GM18511 (cell line): ENCODE measurements around the gene FALEC.
A peak's percentile ranks its signal among the peaks of the same experiment; 100 is the strongest.
"Not testable (repeated sequence)": the region's sequence is repeated elsewhere in the genome, so short reads cannot be mapped to it uniquely, and the experiment has no call there.

Experiments used
- ATAC-seq: cut with Tn5 transposase; IDR thresholded peaks from one replicate; pipeline ENCODE4 v1.9.1; 2021; ENCODE audit warnings: mild to moderate bottlenecking, moderate library complexity; ENCODE audit not compliant: unreplicated experiment

FALEC gene

DNA sequence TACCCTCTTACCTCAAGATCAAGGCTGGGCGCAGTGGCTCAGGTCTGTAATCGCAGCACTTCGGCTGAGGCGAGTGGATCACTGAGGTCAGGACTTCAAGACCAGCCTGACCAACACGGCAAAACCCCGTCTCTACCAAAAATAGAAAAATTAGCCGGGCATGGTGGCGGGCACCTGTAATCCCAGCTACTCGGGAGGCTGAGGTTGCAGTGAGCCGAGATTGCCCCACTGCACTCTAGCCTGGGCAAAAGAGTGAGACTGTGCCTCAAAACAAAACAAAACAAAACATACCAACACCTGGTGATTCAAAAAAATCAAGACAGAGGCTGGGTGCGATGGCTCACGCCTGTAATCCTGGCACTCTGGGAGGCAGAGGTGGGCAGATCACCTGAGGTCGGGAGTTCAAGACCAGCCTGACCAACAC is 58.1 kb downstream of the FALEC start:
- ATAC-seq: not testable (repeated sequence)

DNA sequence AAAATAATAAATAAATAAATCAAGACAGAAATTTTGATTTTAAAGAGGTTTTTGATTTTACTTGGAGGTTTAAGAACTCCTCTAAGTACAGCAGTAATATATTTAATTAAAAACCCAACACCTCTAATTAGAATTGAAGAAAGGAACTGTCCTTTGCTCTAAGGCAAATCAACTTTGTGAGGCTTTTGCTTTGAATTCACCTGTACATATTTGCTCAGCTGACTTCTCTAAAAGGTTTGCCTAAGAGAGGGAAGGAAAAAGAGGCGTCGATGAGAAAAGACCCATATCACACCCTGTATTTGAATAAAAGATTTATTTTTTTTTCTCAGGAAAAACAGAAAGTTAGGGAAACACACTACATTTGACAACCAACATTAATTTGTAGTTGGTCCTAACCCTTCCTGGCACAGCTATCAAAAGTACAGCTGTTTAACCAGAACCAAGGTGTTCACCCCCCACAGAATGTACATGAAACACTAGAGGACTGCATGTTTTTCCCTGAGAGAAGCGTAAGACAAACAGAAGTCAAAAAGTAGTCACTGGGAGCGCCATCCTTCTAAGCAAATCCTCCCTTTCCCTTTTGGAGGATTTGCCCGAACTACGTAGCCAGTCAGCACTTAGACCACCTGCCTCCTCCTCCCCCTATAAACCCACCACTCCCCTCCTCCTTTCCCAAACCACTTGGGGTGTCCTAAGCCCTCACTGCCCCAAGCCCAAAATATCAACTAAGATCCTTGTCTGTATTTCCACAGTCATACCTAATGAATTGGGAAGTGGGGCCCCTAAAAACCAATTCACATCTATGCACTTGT is 58.9 kb downstream of the FALEC start:
- no peak for ATAC-seq

DNA sequence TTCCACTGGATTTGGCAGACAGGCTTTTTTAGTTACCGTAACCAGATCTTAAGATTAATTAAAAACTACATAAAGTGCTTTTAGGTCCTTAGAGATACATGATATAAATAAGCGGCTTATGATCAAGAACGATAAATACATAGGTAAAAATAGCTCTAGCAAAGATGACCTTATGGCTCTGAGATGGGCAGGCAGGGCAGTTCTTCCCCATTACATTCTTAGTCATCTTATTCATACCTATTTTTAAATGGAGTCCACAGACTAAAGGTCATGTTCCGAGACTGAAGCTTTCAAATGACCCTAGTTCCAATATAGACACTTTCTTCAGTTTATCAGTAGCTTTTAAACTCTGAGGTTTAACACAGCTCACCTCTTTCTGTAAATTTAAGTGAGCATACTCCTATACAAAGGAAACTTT is 59.5 kb downstream of the FALEC start:
- no peak for ATAC-seq

DNA sequence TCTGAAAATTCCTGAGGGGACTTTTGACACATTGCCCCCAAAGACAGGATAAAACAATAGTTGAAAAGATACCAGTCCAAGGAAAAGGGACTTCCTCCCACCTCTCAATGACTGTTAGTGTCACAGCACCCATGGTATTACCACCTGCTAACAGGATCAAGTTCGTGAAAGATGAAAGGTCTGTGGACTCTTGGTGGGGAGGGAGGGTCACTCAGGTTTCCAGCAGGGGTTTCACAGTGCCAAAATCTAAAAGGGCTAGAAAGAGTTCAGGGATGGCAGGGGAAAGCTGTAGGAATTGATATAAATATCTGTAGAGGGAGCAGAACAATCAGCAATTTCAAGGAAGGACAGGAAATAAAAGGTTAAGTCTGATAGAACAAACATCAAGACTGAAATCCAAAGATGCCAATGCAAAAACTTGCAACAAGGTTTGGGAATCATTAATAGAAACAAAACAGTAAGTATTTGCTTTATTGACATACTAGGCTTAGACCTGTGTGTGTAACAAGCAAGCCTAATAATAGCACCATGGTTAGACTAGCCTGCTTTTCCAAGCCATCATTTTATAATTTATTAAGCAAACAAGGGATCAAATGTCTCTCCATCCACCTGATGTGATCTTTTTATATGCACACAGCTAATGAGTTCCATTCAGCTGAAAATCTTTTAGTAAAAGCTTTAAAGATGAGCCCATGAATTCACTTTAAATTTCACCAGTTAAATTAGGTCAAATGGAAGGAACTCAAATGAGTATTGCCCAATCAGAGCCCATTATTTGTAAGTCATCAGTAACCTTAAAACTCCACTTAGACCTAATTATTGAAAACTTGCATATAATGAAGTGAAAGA is 60.2 kb downstream of the FALEC start:
- no peak for ATAC-seq

DNA sequence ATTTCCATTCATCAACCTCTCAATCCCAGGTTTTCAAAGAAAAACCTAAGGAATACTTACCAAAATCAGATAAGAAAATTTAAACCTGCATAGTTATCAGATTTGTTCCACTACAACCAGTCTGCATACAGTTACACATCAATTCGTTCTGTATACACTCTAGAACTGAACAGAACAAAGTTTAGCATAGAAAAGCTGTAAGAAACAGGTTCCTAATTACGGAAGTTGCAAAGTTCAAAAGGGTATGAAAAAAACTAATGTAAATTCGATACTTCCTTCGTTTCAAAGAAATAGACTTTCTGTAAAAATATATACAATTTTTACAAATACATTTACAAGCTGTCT is 60.8 kb downstream of the FALEC start:
- no peak for ATAC-seq

DNA sequence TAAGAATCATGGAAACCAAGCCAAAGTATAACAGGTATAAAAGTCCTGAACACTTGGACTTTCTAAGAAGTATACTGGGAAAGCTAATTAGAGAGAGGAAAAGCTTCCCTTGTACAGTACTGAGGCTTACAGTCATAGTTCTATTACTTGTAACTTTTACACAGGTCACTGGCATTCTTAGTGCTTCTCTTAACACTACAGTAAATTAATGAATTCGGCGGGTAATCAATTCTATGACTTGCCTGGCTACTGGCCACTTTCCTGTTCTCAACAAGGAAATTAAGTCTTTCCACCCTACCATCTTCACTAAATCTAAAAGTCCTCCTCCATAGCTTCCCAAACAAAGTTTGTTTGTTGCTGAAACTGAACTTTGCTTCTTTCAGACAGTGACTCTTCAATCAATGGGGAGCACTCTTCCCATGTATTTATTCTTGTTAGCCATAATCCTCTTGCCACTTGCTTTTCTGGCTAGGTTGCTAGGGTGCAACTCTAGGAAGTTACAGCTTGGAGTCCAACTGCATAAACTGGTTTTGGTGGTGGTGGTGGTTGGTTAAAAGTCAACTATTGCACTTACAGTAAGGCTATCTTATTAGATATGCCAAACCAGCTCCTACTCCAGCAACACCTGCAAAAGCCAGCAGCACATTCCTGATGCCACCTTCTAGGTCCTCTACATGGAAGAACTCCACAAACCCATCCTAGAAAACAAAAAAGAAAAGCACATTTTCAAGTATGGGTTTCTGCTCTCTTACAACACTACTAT is 61.4 kb downstream of the FALEC start:
- no peak for ATAC-seq

DNA sequence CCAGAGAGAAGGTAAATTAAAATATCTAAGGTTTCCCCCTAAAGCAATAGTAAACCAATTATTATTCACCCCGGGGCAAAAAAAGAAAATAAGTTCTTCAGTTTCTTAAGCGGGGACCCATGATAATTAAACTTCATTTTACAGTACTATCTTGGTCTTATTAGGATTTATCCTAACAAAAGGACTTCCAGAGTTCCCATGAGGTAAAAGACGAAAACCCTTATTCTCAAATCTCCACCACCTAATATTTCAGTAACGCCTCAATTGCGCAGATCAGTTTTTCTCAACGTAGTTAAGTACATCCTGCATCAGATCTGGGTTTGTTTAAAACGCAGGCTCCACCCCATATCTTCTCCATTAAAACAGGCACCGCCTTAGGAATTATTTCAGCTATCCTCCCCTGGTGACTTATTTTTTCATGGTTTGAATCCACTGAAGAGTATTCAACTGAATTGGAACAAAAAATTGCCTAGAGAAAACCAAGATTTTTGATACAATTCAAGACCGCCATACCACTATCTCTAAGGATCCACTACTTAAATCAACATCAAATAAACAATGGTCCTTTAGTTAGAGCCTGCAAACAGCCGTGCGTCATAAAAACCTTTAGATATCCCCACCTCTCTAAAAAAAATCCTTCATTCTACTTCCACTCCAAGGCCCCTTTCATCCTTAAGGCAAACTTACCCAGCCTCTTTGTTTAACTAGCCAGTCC is 62.2 kb downstream of the FALEC start:
- ATAC-seq: no peak

DNA sequence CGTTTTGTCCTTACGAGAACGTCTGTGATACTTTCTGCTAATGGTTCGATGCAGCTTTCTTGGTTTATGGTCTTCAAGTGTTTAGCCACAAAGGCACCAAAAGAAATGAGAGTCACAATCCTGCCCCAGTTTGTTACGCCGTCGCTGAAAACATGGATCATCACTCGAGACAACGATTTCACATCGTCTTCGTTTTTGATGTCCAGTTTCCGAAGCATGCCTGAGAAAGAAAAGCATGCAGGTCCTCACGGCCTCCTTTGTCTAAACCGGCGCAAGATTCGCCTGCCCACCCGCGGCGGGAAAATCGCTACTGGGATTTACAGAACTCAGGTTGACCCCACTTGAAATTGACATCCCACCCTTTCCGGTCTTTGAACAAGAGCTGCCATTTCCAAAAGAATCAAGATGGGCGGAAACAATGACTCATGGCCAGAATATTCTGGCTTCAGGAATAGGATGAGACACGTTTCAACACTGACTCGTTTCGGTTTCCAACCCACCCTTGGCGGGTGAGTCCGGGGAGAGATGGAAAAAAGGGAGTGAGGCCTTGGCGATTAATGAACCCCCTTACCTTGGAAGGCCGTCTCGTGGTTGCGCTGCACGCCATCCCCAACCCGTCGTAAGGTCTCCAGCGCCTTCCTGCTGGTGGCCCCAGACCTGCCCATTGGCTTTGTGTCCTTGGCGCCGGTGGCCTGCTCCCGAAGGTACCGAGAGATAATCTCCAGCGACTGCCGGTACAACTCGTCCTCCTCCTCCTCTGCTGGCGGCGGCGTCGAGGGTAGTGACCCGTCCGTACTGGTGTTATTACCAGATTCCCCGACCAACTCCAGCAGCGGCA is 62.9 kb downstream of the FALEC start:
- no peak for ATAC-seq

DNA sequence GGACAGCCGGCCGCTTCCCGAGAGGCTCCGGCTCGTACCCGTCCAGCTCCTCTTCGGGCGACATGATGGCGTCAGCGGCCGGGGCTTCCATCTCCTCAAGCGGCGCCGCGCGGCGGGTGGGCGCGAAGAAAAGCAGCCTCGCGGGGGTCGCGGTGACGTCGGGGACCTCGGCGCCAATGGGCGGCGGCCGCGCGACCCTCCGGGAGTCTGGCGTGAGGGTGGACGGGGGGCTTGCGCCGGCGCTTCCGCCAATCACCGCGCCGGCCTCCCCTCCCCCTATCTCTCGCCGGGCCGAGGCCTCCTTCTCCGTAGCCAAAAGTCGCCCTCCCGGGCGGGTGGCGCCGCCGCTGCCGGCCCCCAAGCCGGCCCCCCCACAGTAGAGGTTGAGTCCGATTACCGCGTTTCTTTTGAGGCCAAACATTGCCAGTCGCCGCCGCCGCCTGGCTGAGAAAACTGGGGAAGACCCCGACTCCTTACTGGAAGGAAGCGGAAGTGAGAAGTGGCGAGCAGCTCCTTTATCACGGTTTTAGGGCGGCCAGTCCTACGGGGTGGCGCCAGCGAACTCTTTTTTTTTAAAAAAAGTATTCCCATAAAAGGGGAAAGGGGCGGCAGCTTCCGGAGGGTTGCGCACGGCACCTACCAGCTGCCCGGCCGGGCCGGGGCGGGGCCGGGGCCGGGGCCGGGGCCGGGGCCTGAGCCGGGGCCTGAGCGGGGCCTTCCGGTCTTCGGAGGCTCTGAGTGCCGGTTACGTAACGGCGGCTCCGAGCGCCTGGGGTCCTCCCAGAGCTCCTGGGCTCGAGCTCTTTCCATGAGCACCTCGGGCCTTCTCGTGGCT is 63.8 kb downstream of the FALEC start, which contains the start of gene MCL1:
TSS of gene MCL1 (minus strand) at position 501 of the 835 bp plus-strand sequence. CDS start at position 421, 80 bp downstream.
- ATAC-seq: peak; percentile 90

DNA sequence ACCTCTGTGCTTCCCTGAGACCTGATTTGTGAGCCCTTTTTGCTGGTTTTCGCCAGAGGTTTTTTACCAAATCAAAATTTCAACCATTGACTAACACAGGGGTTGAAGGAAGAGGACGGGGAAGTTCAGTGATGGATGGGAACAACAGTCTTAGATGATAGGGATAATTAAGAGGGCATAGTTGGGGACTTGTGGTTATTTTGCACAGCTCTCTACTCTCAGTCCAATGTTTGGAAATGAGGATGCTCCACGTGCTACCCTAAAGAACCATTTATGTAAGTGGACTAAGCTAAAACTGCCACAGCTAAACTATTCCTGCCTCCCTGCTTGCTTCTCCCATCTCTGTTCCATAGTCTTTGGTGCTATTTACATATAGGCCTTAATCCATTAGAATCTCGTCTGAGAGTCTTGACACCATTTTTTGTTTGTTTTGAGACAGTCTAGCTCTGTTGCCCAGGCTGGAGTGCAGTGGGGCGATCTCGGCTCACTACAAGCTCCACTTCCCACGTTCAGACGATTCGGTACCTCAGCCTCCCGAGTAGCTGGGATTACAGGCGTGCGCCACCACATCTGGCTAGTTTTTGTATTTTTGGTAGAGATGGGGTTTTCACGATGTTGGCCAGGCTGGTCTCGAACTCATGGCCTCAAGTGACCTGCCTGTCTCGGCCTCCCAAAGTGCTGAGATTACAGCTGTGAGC is 64.5 kb downstream of the FALEC start:
- no peak for ATAC-seq

DNA sequence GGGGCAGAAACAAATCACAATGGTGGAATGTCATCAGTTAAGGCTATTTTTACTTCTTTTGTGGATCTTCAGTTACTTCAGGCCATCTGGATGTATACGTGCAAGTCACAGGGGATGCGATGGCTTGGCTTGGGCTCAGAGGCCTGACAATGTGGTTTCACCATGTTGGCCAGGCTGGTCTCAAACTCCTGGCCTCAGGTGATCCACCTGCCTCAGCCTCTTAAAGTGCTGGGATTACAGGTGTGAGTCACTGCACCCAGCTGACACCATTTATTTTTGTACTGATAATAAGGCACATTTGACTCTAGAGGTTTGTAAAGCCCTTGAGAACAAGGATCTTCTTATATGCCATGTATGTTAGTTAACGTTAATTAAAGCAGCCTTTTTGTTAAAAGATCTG is 65.4 kb downstream of the FALEC start:
- not testable (repeated sequence) for ATAC-seq

DNA sequence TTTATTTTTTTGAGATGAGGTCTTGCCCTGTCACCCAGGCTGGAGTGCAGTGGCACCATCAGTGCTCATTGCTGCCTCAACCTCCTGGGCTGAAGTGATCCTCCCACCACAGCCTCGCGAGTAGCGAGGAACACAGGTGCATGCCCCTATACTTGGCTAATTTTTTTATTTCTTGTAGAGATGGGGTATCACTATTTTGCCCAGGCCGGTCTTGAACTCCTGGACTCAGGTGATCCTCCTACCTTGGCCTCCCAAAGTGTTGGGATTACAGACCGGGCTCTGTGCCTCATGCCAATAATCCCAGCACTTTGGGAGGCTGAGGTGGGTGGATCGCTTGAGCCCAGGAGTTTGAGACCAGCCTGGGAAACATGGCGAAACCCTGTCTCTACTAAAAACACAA is 65.9 kb downstream of the FALEC start:
- ATAC-seq: not testable (repeated sequence)

DNA sequence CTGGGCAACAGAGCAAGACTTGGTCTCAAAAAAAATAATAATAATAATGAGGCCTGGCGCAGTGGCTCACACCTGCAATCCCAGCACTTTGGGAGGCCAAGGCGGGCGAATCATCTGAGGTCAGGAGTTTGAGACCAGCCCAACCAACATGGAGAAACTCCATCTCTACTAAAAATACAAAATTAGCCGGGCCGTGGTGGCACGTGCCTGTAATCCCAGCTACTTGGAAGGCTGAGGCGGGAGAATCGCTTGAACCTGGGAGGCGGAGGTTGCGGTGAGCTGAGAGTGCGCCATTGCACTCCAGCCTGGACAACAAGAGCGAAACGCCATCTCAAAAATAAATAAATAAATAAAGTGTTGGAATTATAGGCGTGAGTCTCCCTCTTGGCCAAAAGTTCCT is 66.4 kb downstream of the FALEC start:
- not testable (repeated sequence) for ATAC-seq

DNA sequence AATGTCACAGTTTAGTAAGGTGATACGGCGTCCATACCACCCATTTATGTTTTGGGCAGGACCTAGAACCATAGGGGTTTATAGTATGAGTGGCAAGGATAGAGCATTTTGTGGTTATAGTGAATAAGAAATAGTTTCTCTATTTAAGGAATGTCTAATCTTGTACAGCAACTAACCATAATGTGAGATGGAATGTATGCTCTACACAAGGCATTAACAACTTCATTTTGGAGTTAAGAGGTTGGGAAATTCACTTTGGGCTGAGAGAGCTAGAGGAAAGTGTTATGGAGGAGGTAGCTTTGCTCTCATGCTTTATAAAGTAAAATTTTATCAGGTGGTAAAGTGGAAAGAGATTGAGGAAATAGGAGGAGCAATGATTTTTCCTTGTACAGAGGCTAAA is 66.8 kb downstream of the FALEC start:
- no peak for ATAC-seq
